ENCODE measurements around the gene OTOS.

OTOS gene

GRCh38 chr2:240140920-240141319 is 462 bp upstream of the OTOS start:
- Mint-ChIP-seq H3K36me3 (peaks cover 0 to 3% of the 10 kb centered on the region in 2 donors), H3K27ac (no peak overlapping the region), H3K27me3 (peaks cover 26 to 32% of the 10 kb centered on the region in 2 donors), H3K9me3 (no peaks in the 10 kb centered on the region), H3K4me1 (peaks cover 12 to 19% of the 10 kb centered on the region in 2 donors), H3K4me3 (no peak overlapping the region)
- ATAC-seq (replicated peaks): no peak
- no peak for DNase-seq

- H3K9me3 Mint-ChIP-seq: no peaks in the 10 kb centered on the region
- H3K27me3 Mint-ChIP-seq: peaks cover 26 to 28% of the 10 kb centered on the region in 2 donors
- H3K27ac Mint-ChIP-seq: no peak overlapping the region
- H3K36me3 Mint-ChIP-seq: peaks cover 5 to 9% of the 10 kb centered on the region in 2 donors
- no peak overlapping the region for H3K4me3 Mint-ChIP-seq
- peaks cover 20 to 28% of the 10 kb centered on the region in 2 donors for H3K4me1 Mint-ChIP-seq
- no peak for ATAC-seq (replicated peaks)
- DNase-seq: no peak
Measured at GRCh38 chr2:240139666-240140393, 628 bp downstream of the OTOS start.

GRCh38 chr2:240139011-240139441 is 1.4 kb downstream of the OTOS start:
- Mint-ChIP-seq H3K36me3 (peaks cover 5 to 11% of the 10 kb centered on the region in 2 donors), H3K4me3 (no peak overlapping the region), H3K4me1 (peaks cover 25 to 36% of the 10 kb centered on the region in 2 donors), H3K27ac (no peak overlapping the region), H3K9me3 (no peaks in the 10 kb centered on the region), H3K27me3 (peaks cover 20 to 22% of the 10 kb centered on the region in 2 donors)
- no peak for DNase-seq
- ATAC-seq (replicated peaks): no peak

GRCh38 chr2:240138254-240138984 is 2.0 kb downstream of the OTOS start:
- H3K4me3 Mint-ChIP-seq: no peak overlapping the region

GRCh38 chr2:240137596-240138253 is 2.7 kb downstream of the OTOS start:
- no peak overlapping the region for H3K27ac Mint-ChIP-seq
- peak overlapping the region in 1 of 2 donors; percentile 36 for H3K4me3 Mint-ChIP-seq
- ATAC-seq (replicated peaks) (no peak), DNase-seq (no peak)
- peaks cover 15 to 19% of the 10 kb centered on the region in 2 donors for H3K27me3 Mint-ChIP-seq
- no peaks in the 10 kb centered on the region for H3K9me3 Mint-ChIP-seq
- H3K4me1 Mint-ChIP-seq: peaks cover 23 to 32% of the 10 kb centered on the region in 2 donors
- peaks cover 10 to 17% of the 10 kb centered on the region in 2 donors for H3K36me3 Mint-ChIP-seq

More at GRCh38 chr2:240138254-240138984, 2.0 kb downstream of the OTOS start:
- no peak for ATAC-seq (replicated peaks)
- H3K27ac Mint-ChIP-seq: no peak overlapping the region
- no peak for DNase-seq
- peaks cover 5 to 12% of the 10 kb centered on the region in 2 donors for H3K36me3 Mint-ChIP-seq
- H3K27me3 Mint-ChIP-seq: peaks cover 15 to 19% of the 10 kb centered on the region in 2 donors
- H3K9me3 Mint-ChIP-seq: no peaks in the 10 kb centered on the region
- H3K4me1 Mint-ChIP-seq: peaks cover 23 to 32% of the 10 kb centered on the region in 2 donors

- peak; percentile 32 to 42 for ATAC-seq (replicated peaks)
- H3K4me3 Mint-ChIP-seq: peak overlapping the region; percentile 92 to 98
- DNase-seq: no peak
- H3K9me3 Mint-ChIP-seq: no peaks in the 10 kb centered on the region
- H3K27ac Mint-ChIP-seq: peak overlapping the region; percentile 95
- H3K36me3 Mint-ChIP-seq: peaks cover 16 to 25% of the 10 kb centered on the region in 2 donors
- peaks cover 23 to 32% of the 10 kb centered on the region in 2 donors for H3K4me1 Mint-ChIP-seq
- H3K27me3 Mint-ChIP-seq: peaks cover 11 to 15% of the 10 kb centered on the region in 2 donors
Measured at GRCh38 chr2:240136671-240137292, 3.7 kb downstream of the OTOS start.

GRCh38 chr2:240136013-240136670 is 4.3 kb downstream of the OTOS start, which contains the start of gene COPS9:
COPS9 (minus strand) TSS chr2:240136305; CDS start chr2:240136284, 21 bp downstream.
- Mint-ChIP-seq H3K27ac (peak within 1 kb of the TSS; percentile 95), H3K27me3 (peaks cover 8 to 9% of the 10 kb centered on the region in 2 donors), H3K4me1 (peaks cover 23 to 32% of the 10 kb centered on the region in 2 donors), H3K4me3 (peak within 1 kb of the TSS; percentile 92 to 98), H3K36me3 (peaks cover 16 to 28% of the 10 kb centered on the region in 2 donors), H3K9me3 (no peaks in the 10 kb centered on the region)
- DNase-seq (peak; percentile 82), ATAC-seq (replicated peaks) (peak; percentile 98 to 99)

GRCh38 chr2:240135706-240136012 is 4.8 kb downstream of the OTOS start:
- Mint-ChIP-seq H3K4me1 (peaks cover 23 to 32% of the 10 kb centered on the region in 2 donors), H3K36me3 (peaks cover 16 to 33% of the 10 kb centered on the region in 2 donors), H3K27ac (peak overlapping the region; percentile 95), H3K4me3 (peak overlapping the region; percentile 92 to 98), H3K27me3 (peaks cover 7 to 9% of the 10 kb centered on the region in 2 donors), H3K9me3 (no peaks in the 10 kb centered on the region)
- DNase-seq (no peak), ATAC-seq (replicated peaks) (peak; percentile 26 to 27)

GRCh38 chr2:240134956-240135520 is 5.4 kb downstream of the OTOS start:
- peak overlapping the region; percentile 92 to 98 for H3K4me3 Mint-ChIP-seq
- ATAC-seq (replicated peaks): no peak
- H3K27me3 Mint-ChIP-seq: peaks cover 4 to 9% of the 10 kb centered on the region in 2 donors
- H3K36me3 Mint-ChIP-seq: peaks cover 16 to 36% of the 10 kb centered on the region in 2 donors
- H3K4me1 Mint-ChIP-seq: peaks cover 23 to 32% of the 10 kb centered on the region in 2 donors
- H3K27ac Mint-ChIP-seq: peak overlapping the region; percentile 95
- H3K9me3 Mint-ChIP-seq: no peaks in the 10 kb centered on the region
- DNase-seq: no peak

- H3K27ac Mint-ChIP-seq: peak overlapping the region; percentile 95
- no peak for DNase-seq
- H3K27me3 Mint-ChIP-seq: peaks cover 4 to 9% of the 10 kb centered on the region in 2 donors
Measured at GRCh38 chr2:240134466-240134865, 6.0 kb downstream of the OTOS start.

GRCh38 chr2:240133401-240133800 is 7.1 kb downstream of the OTOS start:
- ATAC-seq (replicated peaks) (no peak), DNase-seq (no peak)
- Mint-ChIP-seq H3K4me1 (peaks cover 23 to 32% of the 10 kb centered on the region in 2 donors), H3K27me3 (no peaks in the 10 kb centered on the region), H3K27ac (peak overlapping the region; percentile 81), H3K4me3 (no peak overlapping the region), H3K36me3 (peaks cover 17 to 44% of the 10 kb centered on the region in 2 donors), H3K9me3 (no peaks in the 10 kb centered on the region)

More at GRCh38 chr2:240134466-240134865, 6.0 kb downstream of the OTOS start:
- Mint-ChIP-seq H3K36me3 (peaks cover 17 to 42% of the 10 kb centered on the region in 2 donors), H3K4me3 (peak overlapping the region; percentile 92 to 98), H3K9me3 (no peaks in the 10 kb centered on the region), H3K4me1 (peaks cover 23 to 32% of the 10 kb centered on the region in 2 donors)
- ATAC-seq (replicated peaks): no peak

GRCh38 chr2:240132651-240132980 is 7.8 kb downstream of the OTOS start:
- Mint-ChIP-seq H3K27ac (no peak overlapping the region), H3K4me3 (no peak overlapping the region), H3K4me1 (peaks cover 23 to 32% of the 10 kb centered on the region in 2 donors)

More at GRCh38 chr2:240132651-240132980, 7.8 kb downstream of the OTOS start:
- ATAC-seq (replicated peaks) (no peak), DNase-seq (no peak)
- no peaks in the 10 kb centered on the region for H3K9me3 Mint-ChIP-seq
- H3K27me3 Mint-ChIP-seq: no peaks in the 10 kb centered on the region
- peaks cover 23 to 52% of the 10 kb centered on the region in 2 donors for H3K36me3 Mint-ChIP-seq

Measured in stimulated activated naive B cell treated with anti-CD40 and anti-IgM and Interleukin-4, amounts not matched to agents 10 μg/mL and 1 μg/mL and 100 μg/mL, for 72 hours (primary cell).